GM10266 (cell line): Measurements from ENCODE around the gene LMAN1L.

Source experiments
- DNase-seq: peaks from one replicate; pipeline ENCODE4 v3.0.0; 2012; ENCODE audit errors: extremely low spot score
- TF ChIP-seq, protein P1 (sequence below): IDR thresholded peaks from 2 replicates; pipeline ENCODE4 v1.5.1; 2012; ENCODE audit warnings: mild to moderate bottlenecking, low read depth; ENCODE audit not compliant: control insufficient read depth, insufficient read depth; ENCODE audit errors: missing control alignments

Gene LMAN1L

DNA sequence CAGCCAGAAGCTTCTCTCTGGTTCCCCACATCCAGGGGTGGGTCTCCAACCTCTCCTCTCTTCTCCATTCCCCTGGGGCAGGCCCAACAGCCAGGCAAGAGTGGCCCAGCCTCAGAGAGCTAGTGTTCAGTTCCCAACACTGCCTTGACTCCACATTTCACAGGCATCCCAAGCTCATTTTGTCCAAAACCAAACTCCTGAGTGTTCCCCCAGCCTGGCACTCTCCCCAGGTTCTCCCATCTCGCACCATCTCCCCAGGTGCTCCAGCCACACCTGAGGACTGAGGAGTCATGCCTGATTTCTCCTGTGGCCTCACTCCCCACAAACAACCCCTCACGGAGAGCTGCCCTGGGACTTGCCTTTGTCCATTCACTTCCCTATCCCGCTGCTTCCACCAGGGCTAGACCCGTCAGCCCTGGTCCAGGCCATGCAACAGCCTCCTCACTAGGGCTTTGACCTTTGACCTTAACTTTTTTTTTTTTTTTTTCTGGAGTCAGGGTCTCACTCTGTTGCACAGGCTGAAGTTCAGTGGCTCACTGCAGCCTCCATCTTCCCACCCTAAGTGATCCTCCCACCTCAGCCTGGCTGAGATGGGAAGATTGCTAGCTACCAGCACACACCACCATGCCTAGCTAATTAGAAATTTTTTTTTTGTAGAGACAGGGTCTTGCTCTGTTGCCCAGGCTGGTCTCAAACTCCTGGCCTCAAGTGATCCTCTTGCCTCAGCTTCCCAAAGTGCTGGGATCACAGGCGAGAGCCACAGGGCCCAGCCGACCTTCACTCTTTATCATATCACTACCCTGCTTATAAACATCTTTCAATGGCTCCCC, 34.7 kb upstream of the LMAN1L start:
- TF ChIP-seq, protein P1, sequence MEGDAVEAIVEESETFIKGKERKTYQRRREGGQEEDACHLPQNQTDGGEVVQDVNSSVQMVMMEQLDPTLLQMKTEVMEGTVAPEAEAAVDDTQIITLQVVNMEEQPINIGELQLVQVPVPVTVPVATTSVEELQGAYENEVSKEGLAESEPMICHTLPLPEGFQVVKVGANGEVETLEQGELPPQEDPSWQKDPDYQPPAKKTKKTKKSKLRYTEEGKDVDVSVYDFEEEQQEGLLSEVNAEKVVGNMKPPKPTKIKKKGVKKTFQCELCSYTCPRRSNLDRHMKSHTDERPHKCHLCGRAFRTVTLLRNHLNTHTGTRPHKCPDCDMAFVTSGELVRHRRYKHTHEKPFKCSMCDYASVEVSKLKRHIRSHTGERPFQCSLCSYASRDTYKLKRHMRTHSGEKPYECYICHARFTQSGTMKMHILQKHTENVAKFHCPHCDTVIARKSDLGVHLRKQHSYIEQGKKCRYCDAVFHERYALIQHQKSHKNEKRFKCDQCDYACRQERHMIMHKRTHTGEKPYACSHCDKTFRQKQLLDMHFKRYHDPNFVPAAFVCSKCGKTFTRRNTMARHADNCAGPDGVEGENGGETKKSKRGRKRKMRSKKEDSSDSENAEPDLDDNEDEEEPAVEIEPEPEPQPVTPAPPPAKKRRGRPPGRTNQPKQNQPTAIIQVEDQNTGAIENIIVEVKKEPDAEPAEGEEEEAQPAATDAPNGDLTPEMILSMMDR = no peak
- no peak for DNase-seq

- TF ChIP-seq, protein P1 = no peak
- no peak for DNase-seq
Measured at GRCh38 chr15:74778599-74778970, 34.0 kb upstream of the LMAN1L start.

GRCh38 chr15:74779162-74779648, 33.4 kb upstream of the LMAN1L start:
- no peak for DNase-seq
- TF ChIP-seq, protein P1 = no peak

DNA sequence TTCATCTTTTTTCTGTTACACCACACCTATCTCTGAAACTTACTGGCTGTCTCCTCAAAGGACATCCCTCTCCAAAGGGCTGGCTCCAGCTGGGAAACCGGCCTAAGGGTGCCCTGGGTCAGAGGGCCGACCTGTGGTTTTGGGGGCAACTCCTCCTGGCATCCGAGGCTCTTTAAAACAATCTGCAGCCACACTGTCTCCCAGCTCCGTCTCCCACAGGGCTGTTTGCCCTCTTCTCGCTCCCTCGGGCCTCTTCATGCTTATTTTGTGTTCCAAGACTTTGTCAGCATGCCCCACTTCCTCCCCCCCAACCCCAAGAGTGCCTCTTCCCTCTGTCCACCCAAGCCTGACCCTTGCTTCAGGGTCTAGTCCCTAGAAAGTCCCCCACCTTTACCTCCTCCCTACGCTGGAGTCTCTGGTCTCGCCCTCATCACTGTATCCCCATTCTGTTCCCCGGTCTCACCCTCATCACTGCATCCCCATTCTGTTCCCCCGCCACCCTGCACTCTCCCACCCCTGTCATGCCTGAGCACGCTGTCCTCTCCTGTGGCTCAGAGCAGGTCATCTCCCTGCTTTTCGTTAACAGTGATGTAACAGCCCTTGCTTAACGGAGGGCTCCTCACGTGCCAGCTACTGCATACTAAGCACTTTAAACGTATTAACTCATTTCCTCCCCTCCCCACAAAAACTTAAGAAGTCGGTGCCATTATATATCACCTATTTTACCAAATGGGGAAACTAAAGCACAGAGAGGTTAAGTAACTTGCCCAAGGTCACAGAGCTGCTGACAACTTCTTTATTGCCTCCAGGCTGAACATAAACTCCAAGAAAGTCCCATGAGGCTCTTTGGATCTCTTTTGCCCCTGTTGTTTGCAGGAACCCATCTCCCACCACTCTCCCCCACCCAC, 31.9 kb upstream of the LMAN1L start:
- DNase-seq = peak; percentile 60
- TF ChIP-seq, protein P1 = no peak

DNA sequence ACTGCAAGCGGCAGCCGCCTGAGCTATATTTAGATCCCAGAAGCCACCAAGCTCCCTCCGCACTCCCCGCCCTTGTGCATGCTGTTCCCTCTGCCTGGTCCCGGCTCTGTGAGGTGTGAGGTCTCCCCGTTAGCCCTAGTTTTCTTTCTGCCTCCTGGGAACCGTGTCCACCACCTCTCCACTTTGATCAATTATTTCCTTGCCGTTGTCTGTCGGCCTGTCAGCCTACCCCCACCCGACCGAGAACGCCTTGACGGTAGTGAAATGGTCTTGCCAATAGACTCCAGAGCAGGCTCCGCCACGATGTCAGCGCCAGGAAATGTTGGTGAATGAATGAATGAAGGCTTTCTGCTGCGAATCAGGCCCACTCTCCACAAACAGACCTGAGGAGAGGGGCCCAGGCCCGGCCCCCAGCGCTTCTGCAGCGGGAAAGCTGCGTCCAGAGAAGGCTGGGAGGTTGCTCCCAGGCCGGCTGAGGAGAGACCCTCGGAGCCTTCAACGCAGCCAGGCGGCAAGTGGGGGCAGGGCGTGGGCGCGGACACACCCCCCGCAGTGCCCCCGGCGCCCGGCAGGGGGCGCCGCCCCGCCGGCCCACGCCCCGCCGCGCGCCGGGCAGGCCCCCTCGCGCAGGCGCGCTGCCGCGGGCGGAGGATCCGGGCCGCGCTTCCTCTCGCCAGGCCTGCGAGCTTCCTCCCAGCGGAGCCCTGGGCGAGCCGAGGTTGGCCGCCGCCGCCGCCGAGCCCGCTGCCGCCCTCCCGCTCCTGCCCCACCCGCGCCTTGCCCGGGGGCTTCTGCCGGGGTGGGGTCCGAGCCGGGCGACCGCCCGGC, 31.0 kb upstream of the LMAN1L start, which contains the start of gene CSK:
Gene CSK (plus strand): TSS at position 650 of the 828 bp plus-strand sequence. CDS start 16,218 bp downstream, outside the sequence.
- TF ChIP-seq, protein P1 = peak; percentile 76
- peak; percentile 92 for DNase-seq

DNA sequence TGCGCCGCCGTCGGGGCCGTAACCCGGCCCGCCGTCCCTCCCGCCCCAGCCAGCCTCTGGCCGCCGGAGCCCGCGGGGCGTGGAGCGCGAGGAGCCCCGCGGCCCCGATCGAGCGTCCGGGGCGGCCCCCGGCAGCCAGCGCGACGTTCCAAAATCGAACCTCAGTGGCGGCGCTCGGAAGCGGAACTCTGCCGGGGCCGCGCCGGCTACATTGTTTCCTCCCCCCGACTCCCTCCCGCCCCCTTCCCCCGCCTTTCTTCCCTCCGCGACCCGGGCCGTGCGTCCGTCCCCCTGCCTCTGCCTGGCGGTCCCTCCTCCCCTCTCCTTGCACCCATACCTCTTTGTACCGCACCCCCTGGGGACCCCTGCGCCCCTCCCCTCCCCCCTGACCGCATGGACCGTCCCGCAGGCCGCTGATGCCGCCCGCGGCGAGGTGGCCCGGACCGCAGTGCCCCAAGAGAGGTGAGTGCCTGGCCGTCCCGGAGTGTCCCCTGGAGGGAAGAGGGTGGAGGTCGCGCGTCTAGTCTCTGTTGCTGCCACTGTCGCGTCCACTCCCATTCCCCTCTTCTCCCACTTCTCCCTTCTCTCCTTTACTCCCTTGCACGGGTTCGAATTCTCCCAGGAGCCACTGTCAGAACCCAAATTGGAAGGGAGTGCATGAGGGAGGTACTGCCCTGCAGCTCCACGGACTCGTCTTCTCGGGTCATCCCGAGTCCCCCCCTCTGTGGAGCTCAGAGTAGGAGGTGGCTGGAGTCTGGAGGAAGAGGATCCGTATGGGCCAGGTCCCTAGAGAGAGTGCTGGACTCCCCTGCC, 30.2 kb upstream of the LMAN1L start:
- DNase-seq = peak; percentile 66
- TF ChIP-seq, protein P1 = no peak
